ENCODE measurements around the gene RGL3. TPM values are rescaled to one million over a fixed set of nuclear protein-coding genes. Genes with fewer than 3 reads are reported as not detected.
"Not testable (repeated sequence)": the region's sequence is repeated elsewhere in the genome, so short reads cannot be mapped to it uniquely, and the experiment has no call there.

RGL3 gene
- polyA plus RNA-seq, 4 donors = 1.1 to 5.6 (median 1.5) TPM; not detected in 1

- 72 to 77% (median 76%) methylated on average over 10 to 11 of the region's 11 CpGs for WGBS, 3 donors
- Histone ChIP-seq H3K4me1 (ENCODE audit: control insufficient read depth in 3 of 3, insufficient read depth in 2 of 3, low read depth in 1 of 3, low read length in 2 of 3) (peaks cover 0 to 17% (median 0%) of the 10 kb centered on the region in 3 donors), H3K36me3 (ENCODE audit: control insufficient read depth in 3 of 3, insufficient read depth in 2 of 3, low read depth in 1 of 3, low read length in 3 of 3) (peaks cover 0 to 18% (median 0%) of the 10 kb centered on the region in 3 donors), H3K27me3 (ENCODE audit: control insufficient read depth in 3 of 3, insufficient read depth in 3 of 3, low read length in 3 of 3) (peaks cover 0 to 19% (median 0%) of the 10 kb centered on the region in 3 donors), H3K9me3 (ENCODE audit: control insufficient read depth in 2 of 2, insufficient read depth in 1 of 2, low read depth in 1 of 2, low read length in 1 of 2) (no peaks in the 10 kb centered on the region), H3K27ac (ENCODE audit: low read depth in 1 of 3, low read length in 2 of 3) (no peak overlapping the region), H3K4me3 (ENCODE audit: low read depth in 1 of 3, low read length in 3 of 3) (no peak overlapping the region)
- no peak for DNase-seq
- FAIRE-seq = no peak
These were observed 62.2 kb downstream of the RGL3 start for GRCh38 chr19:11356676-11357550.

GRCh38 chr19:11356074-11356397 lies 63.1 kb downstream of the RGL3 start:
- Histone ChIP-seq H3K27ac (ENCODE audit: low read depth in 1 of 3, low read length in 2 of 3) (no peak overlapping the region), H3K36me3 (ENCODE audit: control insufficient read depth in 3 of 3, insufficient read depth in 2 of 3, low read depth in 1 of 3, low read length in 3 of 3) (peaks cover 0 to 15% (median 0%) of the 10 kb centered on the region in 3 donors), H3K27me3 (ENCODE audit: control insufficient read depth in 3 of 3, insufficient read depth in 3 of 3, low read length in 3 of 3) (peaks cover 0 to 19% (median 0%) of the 10 kb centered on the region in 3 donors), H3K9me3 (ENCODE audit: control insufficient read depth in 2 of 2, insufficient read depth in 1 of 2, low read depth in 1 of 2, low read length in 1 of 2) (no peaks in the 10 kb centered on the region), H3K4me3 (ENCODE audit: low read depth in 1 of 3, low read length in 3 of 3) (peak overlapping the region in 2 of 3 donors; percentile 34 to 40), H3K4me1 (ENCODE audit: control insufficient read depth in 3 of 3, insufficient read depth in 2 of 3, low read depth in 1 of 3, low read length in 2 of 3) (peaks cover 0 to 9% (median 0%) of the 10 kb centered on the region in 3 donors)
- FAIRE-seq (no peak), DNase-seq (no peak)
- 86 to 92% (median 87%) methylated on average over 6 of the region's 6 CpGs for WGBS, 3 donors

GRCh38 chr19:11355160-11356073 lies 63.7 kb downstream of the RGL3 start, which contains the start of gene PLPPR2:
PLPPR2 (plus strand) TSS chr19:11355432; CDS start chr19:11357674, 2,242 bp downstream.
- WGBS, 3 donors = 3 to 6% (median 5%) methylated on average over 43 to 62 of the region's 62 CpGs
- Histone ChIP-seq H3K4me3 (ENCODE audit: low read depth in 1 of 3, low read length in 3 of 3) (peak within 1 kb of the TSS; percentile 34 to 40 (median 35)), H3K27ac (ENCODE audit: low read depth in 1 of 3, low read length in 2 of 3) (no peak within 1 kb of the TSS), H3K4me1 (ENCODE audit: control insufficient read depth in 3 of 3, insufficient read depth in 2 of 3, low read depth in 1 of 3, low read length in 2 of 3) (peaks cover 0 to 4% (median 0%) of the 10 kb centered on the region in 3 donors), H3K9me3 (ENCODE audit: control insufficient read depth in 2 of 2, insufficient read depth in 1 of 2, low read depth in 1 of 2, low read length in 1 of 2) (no peaks in the 10 kb centered on the region), H3K27me3 (ENCODE audit: control insufficient read depth in 3 of 3, insufficient read depth in 3 of 3, low read length in 3 of 3) (peaks cover 0 to 14% (median 0%) of the 10 kb centered on the region in 3 donors), H3K36me3 (ENCODE audit: control insufficient read depth in 3 of 3, insufficient read depth in 2 of 3, low read depth in 1 of 3, low read length in 3 of 3) (peaks cover 0 to 13% (median 0%) of the 10 kb centered on the region in 3 donors)
- FAIRE-seq (no peak), DNase-seq (peak; percentile 79 to 89)

GRCh38 chr19:11354102-11354501 lies 65.0 kb downstream of the RGL3 start:
- not testable (repeated sequence) for DNase-seq; H3K27ac ChIP-seq (ENCODE audit: low read depth in 1 of 3, low read length in 2 of 3); H3K9me3 ChIP-seq (ENCODE audit: control insufficient read depth in 2 of 2, insufficient read depth in 1 of 2, low read depth in 1 of 2, low read length in 1 of 2); FAIRE-seq; H3K36me3 ChIP-seq (ENCODE audit: control insufficient read depth in 3 of 3, insufficient read depth in 2 of 3, low read depth in 1 of 3, low read length in 3 of 3); H3K4me3 ChIP-seq (ENCODE audit: low read depth in 1 of 3, low read length in 3 of 3); H3K4me1 ChIP-seq (ENCODE audit: control insufficient read depth in 3 of 3, insufficient read depth in 2 of 3, low read depth in 1 of 3, low read length in 2 of 3)
- 95 to 98% (median 95%) methylated on average over 4 of the region's 4 CpGs for WGBS, 3 donors
- H3K27me3 ChIP-seq (ENCODE audit: control insufficient read depth in 3 of 3, insufficient read depth in 3 of 3, low read length in 3 of 3) = peaks cover 0 to 13% (median 0%) of the 10 kb centered on the region in 3 donors

- no peak overlapping the region for H3K4me3 ChIP-seq (ENCODE audit: low read depth in 1 of 3, low read length in 3 of 3)
- peaks cover 0 to 7% (median 0%) of the 10 kb centered on the region in 3 donors for H3K36me3 ChIP-seq (ENCODE audit: control insufficient read depth in 3 of 3, insufficient read depth in 2 of 3, low read depth in 1 of 3, low read length in 3 of 3)
- DNase-seq (no peak), FAIRE-seq (no peak)
- no peak overlapping the region for H3K27ac ChIP-seq (ENCODE audit: low read depth in 1 of 3, low read length in 2 of 3)
- H3K27me3 ChIP-seq (ENCODE audit: control insufficient read depth in 3 of 3, insufficient read depth in 3 of 3, low read length in 3 of 3) = no peaks in the 10 kb centered on the region
- peaks cover 0 to 16% (median 4%) of the 10 kb centered on the region in 3 donors for H3K4me1 ChIP-seq (ENCODE audit: control insufficient read depth in 3 of 3, insufficient read depth in 2 of 3, low read depth in 1 of 3, low read length in 2 of 3)
- peaks cover 0 to 8% of the 10 kb centered on the region in 2 donors for H3K9me3 ChIP-seq (ENCODE audit: control insufficient read depth in 2 of 2, insufficient read depth in 1 of 2, low read depth in 1 of 2, low read length in 1 of 2)
- 90 to 91% (median 90%) methylated on average over 4 of the region's 4 CpGs for WGBS, 3 donors
These were observed 69.9 kb downstream of the RGL3 start for GRCh38 chr19:11349171-11349570.

- no peak overlapping the region for H3K27ac ChIP-seq (ENCODE audit: low read depth in 1 of 3, low read length in 2 of 3)
- WGBS, 3 donors = 71 to 77% (median 73%) methylated on average over 6 to 7 of the region's 7 CpGs
- no peak for DNase-seq
- H3K9me3 ChIP-seq (ENCODE audit: control insufficient read depth in 2 of 2, insufficient read depth in 1 of 2, low read depth in 1 of 2, low read length in 1 of 2) = peaks cover 0 to 8% of the 10 kb centered on the region in 2 donors
- peaks cover 4 to 31% (median 5%) of the 10 kb centered on the region in 3 donors for H3K4me1 ChIP-seq (ENCODE audit: control insufficient read depth in 3 of 3, insufficient read depth in 2 of 3, low read depth in 1 of 3, low read length in 2 of 3)
- H3K27me3 ChIP-seq (ENCODE audit: control insufficient read depth in 3 of 3, insufficient read depth in 3 of 3, low read length in 3 of 3) = no peaks in the 10 kb centered on the region
- no peak overlapping the region for H3K4me3 ChIP-seq (ENCODE audit: low read depth in 1 of 3, low read length in 3 of 3)
- FAIRE-seq = no peak
- H3K36me3 ChIP-seq (ENCODE audit: control insufficient read depth in 3 of 3, insufficient read depth in 2 of 3, low read depth in 1 of 3, low read length in 3 of 3) = peaks cover 0 to 15% (median 0%) of the 10 kb centered on the region in 3 donors
These were observed 71.5 kb downstream of the RGL3 start for GRCh38 chr19:11347546-11348039.

- Histone ChIP-seq H3K4me1 (ENCODE audit: control insufficient read depth in 3 of 3, insufficient read depth in 2 of 3, low read depth in 1 of 3, low read length in 2 of 3) (peaks cover 4 to 31% (median 5%) of the 10 kb centered on the region in 3 donors), H3K4me3 (ENCODE audit: low read depth in 1 of 3, low read length in 3 of 3) (peak within 1 kb of the TSS; percentile 64 to 92 (median 67)), H3K27me3 (ENCODE audit: control insufficient read depth in 3 of 3, insufficient read depth in 3 of 3, low read length in 3 of 3) (no peaks in the 10 kb centered on the region), H3K36me3 (ENCODE audit: control insufficient read depth in 3 of 3, insufficient read depth in 2 of 3, low read depth in 1 of 3, low read length in 3 of 3) (peaks cover 0 to 25% (median 0%) of the 10 kb centered on the region in 3 donors), H3K27ac (ENCODE audit: low read depth in 1 of 3, low read length in 2 of 3) (peak within 1 kb of the TSS; percentile 59 to 88 (median 86)), H3K9me3 (ENCODE audit: control insufficient read depth in 2 of 2, insufficient read depth in 1 of 2, low read depth in 1 of 2, low read length in 1 of 2) (peaks cover 0 to 10% of the 10 kb centered on the region in 2 donors)
- WGBS, 3 donors = 0% methylated on average over 46 to 50 of the region's 50 CpGs
- DNase-seq (peak; percentile 99), FAIRE-seq (peak; percentile 82)
These were observed 72.8 kb downstream of the RGL3 start, which contains the start of the genes CCDC159 and TMEM205 for GRCh38 chr19:11346104-11346940. CCDC159 (plus strand) TSS chr19:11346519; CDS start chr19:11346607, 88 bp downstream. TMEM205 (minus strand) TSS chr19:11346268; CDS start chr19:11345619, 649 bp downstream.

Data from small intestine (tissue), 7 donors.